ENCODE measurements around the gene BFSP1.

The BFSP1 gene

DNA sequence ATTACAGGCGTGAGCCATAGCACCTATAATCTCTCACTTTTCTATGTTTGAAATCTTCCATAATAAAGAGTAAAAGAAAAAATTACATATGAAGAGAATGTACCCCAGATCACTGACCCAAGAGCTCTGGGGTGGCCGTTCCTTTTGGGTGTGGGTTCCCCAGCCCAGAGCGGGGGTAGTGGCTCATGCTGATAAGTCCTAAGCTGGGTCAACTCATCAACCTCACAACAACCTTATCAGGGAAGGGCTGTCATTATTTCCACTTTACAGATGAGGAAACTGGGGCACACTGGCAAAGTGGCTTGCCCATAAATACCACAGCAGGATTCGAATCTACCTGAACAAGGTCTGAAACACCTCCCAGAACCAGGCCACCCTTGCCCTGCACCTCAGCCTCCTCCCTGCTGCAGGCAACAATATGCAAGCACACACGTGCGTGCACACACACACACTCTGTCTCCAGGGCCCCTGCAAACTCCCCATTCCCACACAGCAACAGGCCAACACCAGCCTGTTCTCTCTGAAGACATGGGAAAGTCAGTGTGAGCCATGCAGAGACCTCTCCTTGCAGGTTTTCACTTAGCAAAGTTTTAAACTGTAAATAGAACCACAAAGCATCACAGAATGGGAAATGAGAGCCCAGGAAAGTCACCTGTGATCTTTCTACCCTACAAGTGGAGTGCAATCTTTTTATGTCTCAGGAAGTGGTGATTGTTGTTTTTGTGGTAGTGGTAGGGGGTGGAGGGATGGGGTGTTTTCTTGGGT lies 27.7 kb downstream of the BFSP1 start:
- Histone ChIP-seq H3K27ac (ENCODE audit: extremely low read depth, low read depth, low read length) (no peak overlapping the region), H3K4me1 (ENCODE audit: control insufficient read depth, insufficient read depth, low read length) (no peaks in the 10 kb centered on the region), H3K9me3 (ENCODE audit: control insufficient read depth, insufficient read depth, low read depth, low read length) (no peaks in the 10 kb centered on the region), H3K36me3 (ENCODE audit: control insufficient read depth in 2 of 2, insufficient read depth in 1 of 2, low read length in 2 of 2) (no peaks in the 10 kb centered on the region), H3K4me3 (ENCODE audit: low read depth, low read length) (no peak overlapping the region)
- TF ChIP-seq ZNF768 (tag by site-specific recombination; IDR thresholded peaks at IDR 0.05), result no peak
- no peak for TF ChIP-seq GLI2 (tag by site-specific recombination; IDR thresholded peaks at IDR 0.05; ENCODE audit: borderline replicate concordance, low read depth)
- TF ChIP-seq, protein P1, sequence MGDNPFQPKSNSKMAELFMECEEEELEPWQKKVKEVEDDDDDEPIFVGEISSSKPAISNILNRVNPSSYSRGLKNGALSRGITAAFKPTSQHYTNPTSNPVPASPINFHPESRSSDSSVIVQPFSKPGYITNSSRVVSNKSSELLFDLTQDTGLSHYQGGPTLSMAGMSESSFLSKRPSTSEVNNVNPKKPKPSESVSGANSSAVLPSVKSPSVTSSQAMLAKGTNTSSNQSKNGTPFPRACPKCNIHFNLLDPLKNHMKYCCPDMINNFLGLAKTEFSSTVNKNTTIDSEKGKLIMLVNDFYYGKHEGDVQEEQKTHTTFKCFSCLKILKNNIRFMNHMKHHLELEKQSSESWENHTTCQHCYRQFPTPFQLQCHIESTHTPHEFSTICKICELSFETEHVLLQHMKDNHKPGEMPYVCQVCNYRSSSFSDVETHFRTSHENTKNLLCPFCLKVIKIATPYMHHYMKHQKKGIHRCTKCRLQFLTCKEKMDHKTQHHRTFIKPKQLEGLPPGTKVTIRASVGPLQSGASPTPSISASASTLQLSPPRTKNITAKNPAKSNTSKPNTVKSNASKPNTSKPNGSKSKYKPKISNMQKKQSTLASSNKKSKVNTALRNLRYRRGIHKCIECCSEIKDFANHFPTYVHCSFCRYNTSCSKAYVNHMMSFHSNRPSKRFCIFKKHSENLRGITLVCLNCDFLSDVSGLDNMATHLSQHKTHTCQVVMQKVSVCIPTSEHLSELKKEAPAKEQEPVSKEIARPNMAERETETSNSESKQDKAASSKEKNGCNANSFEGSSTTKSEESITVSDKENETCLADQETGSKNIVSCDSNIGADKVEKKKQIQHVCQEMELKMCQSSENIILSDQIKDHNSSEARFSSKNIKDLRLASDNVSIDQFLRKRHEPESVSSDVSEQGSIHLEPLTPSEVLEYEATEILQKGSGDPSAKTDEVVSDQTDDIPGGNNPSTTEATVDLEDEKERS (tag by site-specific recombination; IDR thresholded peaks at IDR 0.05), result no peak
- ChIA-PET CTCF (interaction anchor here (0.6 to 2.5 kb wide), 9 partner anchors 9 to 941 kb away, joined by 3 to 17 read pairs (median 6); no protein-coding TSS in a partner anchor), POLR2A (no interaction called here)

DNA sequence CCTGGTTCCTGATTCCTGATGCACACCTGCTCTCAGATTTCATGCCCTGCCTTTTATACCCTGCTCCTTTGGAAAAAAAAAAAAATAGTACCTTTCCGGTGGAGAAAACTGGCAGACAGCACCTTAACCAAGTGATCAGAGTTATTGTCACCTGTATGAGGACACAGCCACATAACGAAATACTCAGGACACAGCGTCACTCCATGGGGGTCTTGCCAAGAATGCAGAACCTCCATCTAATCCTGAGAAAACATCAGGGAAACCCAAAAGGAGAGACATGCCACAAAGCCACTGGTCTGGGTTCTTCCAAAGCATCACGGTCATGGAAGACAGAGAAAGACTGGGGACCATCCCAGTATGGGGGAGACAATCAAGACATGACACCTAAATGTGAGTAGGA lies 29.1 kb downstream of the BFSP1 start:
- CTCF ChIA-PET, result interaction anchor here (1.1 kb wide), 1 partner anchor 698 kb away, joined by 3 read pairs; no protein-coding TSS in a partner anchor
- no peak for TF ChIP-seq ZNF24 (tag by site-specific recombination; IDR thresholded peaks at IDR 0.05)
- no peak for TF ChIP-seq ZNF747 (tag by site-specific recombination; IDR thresholded peaks at IDR 0.05)
- no peak for TF ChIP-seq ZNF521 (tag by site-specific recombination; IDR thresholded peaks at IDR 0.05)
- no peak for TF ChIP-seq ZBTB1 (tag by site-specific recombination; IDR thresholded peaks at IDR 0.05)
- TF ChIP-seq, protein P2, sequence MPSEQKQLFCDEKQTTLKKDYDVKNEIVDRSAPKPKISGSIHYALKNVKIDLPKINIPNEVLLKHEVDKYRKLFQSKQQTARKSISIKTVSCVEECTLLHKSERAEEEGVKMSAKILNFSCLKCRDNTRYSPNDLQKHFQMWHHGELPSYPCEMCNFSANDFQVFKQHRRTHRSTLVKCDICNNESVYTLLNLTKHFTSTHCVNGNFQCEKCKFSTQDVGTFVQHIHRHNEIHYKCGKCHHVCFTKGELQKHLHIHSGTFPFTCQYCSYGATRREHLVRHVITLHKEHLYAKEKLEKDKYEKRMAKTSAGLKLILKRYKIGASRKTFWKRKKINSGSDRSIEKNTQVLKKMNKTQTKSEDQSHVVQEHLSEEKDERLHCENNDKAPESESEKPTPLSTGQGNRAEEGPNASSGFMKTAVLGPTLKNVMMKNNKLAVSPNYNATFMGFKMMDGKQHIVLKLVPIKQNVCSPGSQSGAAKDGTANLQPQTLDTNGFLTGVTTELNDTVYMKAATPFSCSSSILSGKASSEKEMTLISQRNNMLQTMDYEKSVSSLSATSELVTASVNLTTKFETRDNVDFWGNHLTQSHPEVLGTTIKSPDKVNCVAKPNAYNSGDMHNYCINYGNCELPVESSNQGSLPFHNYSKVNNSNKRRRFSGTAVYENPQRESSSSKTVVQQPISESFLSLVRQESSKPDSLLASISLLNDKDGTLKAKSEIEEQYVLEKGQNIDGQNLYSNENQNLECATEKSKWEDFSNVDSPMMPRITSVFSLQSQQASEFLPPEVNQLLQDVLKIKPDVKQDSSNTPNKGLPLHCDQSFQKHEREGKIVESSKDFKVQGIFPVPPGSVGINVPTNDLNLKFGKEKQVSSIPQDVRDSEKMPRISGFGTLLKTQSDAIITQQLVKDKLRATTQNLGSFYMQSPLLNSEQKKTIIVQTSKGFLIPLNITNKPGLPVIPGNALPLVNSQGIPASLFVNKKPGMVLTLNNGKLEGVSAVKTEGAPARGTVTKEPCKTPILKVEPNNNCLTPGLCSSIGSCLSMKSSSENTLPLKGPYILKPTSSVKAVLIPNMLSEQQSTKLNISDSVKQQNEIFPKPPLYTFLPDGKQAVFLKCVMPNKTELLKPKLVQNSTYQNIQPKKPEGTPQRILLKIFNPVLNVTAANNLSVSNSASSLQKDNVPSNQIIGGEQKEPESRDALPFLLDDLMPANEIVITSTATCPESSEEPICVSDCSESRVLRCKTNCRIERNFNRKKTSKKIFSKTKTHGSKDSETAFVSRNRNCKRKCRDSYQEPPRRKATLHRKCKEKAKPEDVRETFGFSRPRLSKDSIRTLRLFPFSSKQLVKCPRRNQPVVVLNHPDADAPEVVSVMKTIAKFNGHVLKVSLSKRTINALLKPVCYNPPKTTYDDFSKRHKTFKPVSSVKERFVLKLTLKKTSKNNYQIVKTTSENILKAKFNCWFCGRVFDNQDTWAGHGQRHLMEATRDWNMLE (tag by site-specific recombination; conservative IDR thresholded peaks at IDR 0.05; ENCODE audit: low read depth), result no peak
- H3K4me3 ChIP-seq (ENCODE audit: low read depth, low read length), result no peak overlapping the region
- POLR2A ChIA-PET, result no interaction called here
- no peaks in the 10 kb centered on the region for H3K36me3 ChIP-seq (ENCODE audit: control insufficient read depth in 2 of 2, insufficient read depth in 1 of 2, low read length in 2 of 2)
- H3K4me1 ChIP-seq (ENCODE audit: control insufficient read depth, insufficient read depth, low read length), result no peaks in the 10 kb centered on the region
- H3K9me3 ChIP-seq (ENCODE audit: control insufficient read depth, insufficient read depth, low read depth, low read length), result no peaks in the 10 kb centered on the region
- H3K27ac ChIP-seq (ENCODE audit: extremely low read depth, low read depth, low read length), result no peak overlapping the region

DNA sequence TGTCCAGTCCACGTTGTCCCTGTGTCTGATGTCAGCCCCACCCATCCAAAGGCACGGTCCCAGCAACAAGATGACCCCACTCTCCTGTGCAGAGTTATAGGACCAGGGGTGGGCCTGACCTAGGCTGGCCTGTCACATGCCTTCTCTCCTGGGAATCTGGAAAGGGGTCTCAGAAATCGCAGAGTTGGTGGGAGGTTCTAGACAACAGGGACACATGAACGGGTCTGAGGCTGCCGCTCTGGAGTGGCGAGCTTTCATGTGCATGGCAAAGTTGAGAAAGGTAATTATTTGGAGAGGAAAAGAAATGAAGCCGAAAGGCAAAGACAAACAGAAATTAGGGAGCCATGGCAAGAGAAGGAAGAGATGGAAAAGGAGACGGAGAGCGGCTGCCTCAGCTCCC lies 29.5 kb downstream of the BFSP1 start:
- no peaks in the 10 kb centered on the region for H3K9me3 ChIP-seq (ENCODE audit: control insufficient read depth, insufficient read depth, low read depth, low read length)
- no peak overlapping the region for H3K27ac ChIP-seq (ENCODE audit: extremely low read depth, low read depth, low read length)
- ChIA-PET POLR2A (no interaction called here), CTCF (interaction anchor here (1.1 kb wide), 1 partner anchor 698 kb away, joined by 3 read pairs; no protein-coding TSS in a partner anchor)
- no peak overlapping the region for H3K4me3 ChIP-seq (ENCODE audit: low read depth, low read length)
- no peaks in the 10 kb centered on the region for H3K36me3 ChIP-seq (ENCODE audit: control insufficient read depth in 2 of 2, insufficient read depth in 1 of 2, low read length in 2 of 2)
- TF ChIP-seq ZBTB48 (tag by site-specific recombination; IDR thresholded peaks at IDR 0.05) (no peak), ZNF660 (tag by site-specific recombination; IDR thresholded peaks at IDR 0.05) (no peak), ZNF426 (tag by site-specific recombination; IDR thresholded peaks at IDR 0.05) (no peak), MEIS1 (CRISPR knock-in tag; IDR thresholded peaks at IDR 0.05; ENCODE audit: borderline replicate concordance) (no peak), ZNF184 (tag by site-specific recombination; IDR thresholded peaks at IDR 0.05) (no peak), ZNF214 (tag by site-specific recombination; IDR thresholded peaks at IDR 0.05; ENCODE audit: borderline replicate concordance) (no peak)
- TF ChIP-seq, protein P3, sequence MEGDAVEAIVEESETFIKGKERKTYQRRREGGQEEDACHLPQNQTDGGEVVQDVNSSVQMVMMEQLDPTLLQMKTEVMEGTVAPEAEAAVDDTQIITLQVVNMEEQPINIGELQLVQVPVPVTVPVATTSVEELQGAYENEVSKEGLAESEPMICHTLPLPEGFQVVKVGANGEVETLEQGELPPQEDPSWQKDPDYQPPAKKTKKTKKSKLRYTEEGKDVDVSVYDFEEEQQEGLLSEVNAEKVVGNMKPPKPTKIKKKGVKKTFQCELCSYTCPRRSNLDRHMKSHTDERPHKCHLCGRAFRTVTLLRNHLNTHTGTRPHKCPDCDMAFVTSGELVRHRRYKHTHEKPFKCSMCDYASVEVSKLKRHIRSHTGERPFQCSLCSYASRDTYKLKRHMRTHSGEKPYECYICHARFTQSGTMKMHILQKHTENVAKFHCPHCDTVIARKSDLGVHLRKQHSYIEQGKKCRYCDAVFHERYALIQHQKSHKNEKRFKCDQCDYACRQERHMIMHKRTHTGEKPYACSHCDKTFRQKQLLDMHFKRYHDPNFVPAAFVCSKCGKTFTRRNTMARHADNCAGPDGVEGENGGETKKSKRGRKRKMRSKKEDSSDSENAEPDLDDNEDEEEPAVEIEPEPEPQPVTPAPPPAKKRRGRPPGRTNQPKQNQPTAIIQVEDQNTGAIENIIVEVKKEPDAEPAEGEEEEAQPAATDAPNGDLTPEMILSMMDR (tag by site-specific recombination; IDR thresholded peaks at IDR 0.05), result no peak
- no peaks in the 10 kb centered on the region for H3K4me1 ChIP-seq (ENCODE audit: control insufficient read depth, insufficient read depth, low read length)
